H1 (cell line): ENCODE results near the gene ARHGAP15. TPM values are rescaled to one million over a fixed set of nuclear protein-coding genes. Genes with fewer than 3 reads are reported as not detected.

Source experiments
- CTCF ChIA-PET: fragments of 300-600 bp; sonication (Branson Sonifier 250); formaldehyde crosslinking; loops from one replicate; lab custom pipeline; 2021; ENCODE audit not compliant: partially characterized antibody; lab: Charles Lee
- POLR2A ChIA-PET: fragments of 300-600 bp; sonication (Branson Sonifier 250); formaldehyde crosslinking; loops from one replicate; lab custom pipeline; 2021; ENCODE audit warnings: inconsistent platforms; ENCODE audit not compliant: partially characterized antibody; lab: Charles Lee
- DNase-seq, 2 experiments: peaks; one replicate each; pipeline versions ENCODE4 v3.0.0 to v3.0.0-alpha.2; 2010 to 2022; ENCODE audit warnings: low spot score in 2 of 2, low read depth in 1 of 2, mixed read lengths in 1 of 2
- FAIRE-seq: peaks from 2 replicates; lab custom pipeline; 2011; peaks lifted over from hg19 to GRCh38; lab: Jason Lieb, UNC
- H2AFZ ChIP-seq: 2 replicates; pipeline ENCODE4 v1.8.1; 2012; ENCODE audit warnings: low read length, inconsistent platforms
- H2AK5ac ChIP-seq: 2 replicates; pipeline ENCODE4 v1.6.1; 2013; ENCODE audit warnings: low read depth, low read length
- H2BK120ac ChIP-seq: replicated peaks from 2 replicates; pipeline ENCODE3; 2013; ENCODE audit warnings: low read depth, low read length, inconsistent platforms
- H2BK12ac ChIP-seq: 2 replicates; pipeline ENCODE4 v1.6.1; 2013; ENCODE audit warnings: low read depth, low read length
- H2BK15ac ChIP-seq: 2 replicates; pipeline ENCODE4 v1.6.1; 2013; ENCODE audit warnings: low read length
- H2BK20ac ChIP-seq: 2 replicates; pipeline ENCODE4 v1.6.1; 2013; ENCODE audit warnings: low read length
- H2BK5ac ChIP-seq: 2 replicates; pipeline ENCODE4 v1.6.1; 2013; ENCODE audit warnings: low read depth, low read length
- H3K14ac ChIP-seq: 2 replicates; pipeline ENCODE4 v1.6.1; 2013; ENCODE audit warnings: inconsistent platforms; ENCODE audit not compliant: insufficient read length
- H3K18ac ChIP-seq: 2 replicates; pipeline ENCODE4 v1.6.1; 2013; ENCODE audit warnings: low read length; ENCODE audit errors: extremely low read depth
- H3K23ac ChIP-seq: 2 replicates; pipeline ENCODE4 v1.6.1; 2013; ENCODE audit warnings: inconsistent platforms; ENCODE audit not compliant: insufficient read length
- H3K23me2 ChIP-seq: 2 replicates; pipeline ENCODE4 v1.6.1; 2013; ENCODE audit warnings: low read depth, low read length
- H3K27ac ChIP-seq: 2 replicates; pipeline ENCODE4 v1.6.1; 2011; ENCODE audit warnings: low read depth, low read length, inconsistent platforms
- H3K27me3 ChIP-seq, 4 experiments: replicated peaks in 1 of 4; 1 replicate in 1 of 4; 2 replicates in 3 of 4; pipeline versions ENCODE4 v1.6.1 to v1.8.1; 2011 to 2013; ENCODE audit warnings: low read length in 3 of 4, mild to moderate bottlenecking in 3 of 4, inconsistent platforms in 2 of 4, mixed read lengths in 2 of 4, moderate library complexity in 1 of 4; ENCODE audit not compliant: control insufficient read depth in 3 of 4, insufficient read depth in 3 of 4; ENCODE audit errors: extremely low read depth in 1 of 4
- H3K36me3 ChIP-seq, 4 experiments: 2 replicates each; pipeline versions ENCODE4 v1.6.1 to v1.8.1; 2011 to 2013; ENCODE audit warnings: mild to moderate bottlenecking in 4 of 4, low read length in 3 of 4, moderate library complexity in 2 of 4, control low read depth in 1 of 4, inconsistent platforms in 1 of 4; ENCODE audit not compliant: insufficient read depth in 4 of 4, control insufficient read depth in 2 of 4
- H3K4ac ChIP-seq: replicated peaks from 2 replicates; pipeline ENCODE3; 2013; ENCODE audit warnings: low read length, low read depth, mixed read lengths, inconsistent platforms; ENCODE audit not compliant: insufficient read length
- H3K4me1 ChIP-seq, 4 experiments: replicated peaks in 1 of 4; 1 replicate in 1 of 4; 2 replicates in 3 of 4; pipeline versions ENCODE4 v1.6.1 to v1.8.1; 2011 to 2013; ENCODE audit warnings: low read length in 3 of 4, inconsistent platforms in 2 of 4, mixed read lengths in 1 of 4; ENCODE audit not compliant: insufficient read depth in 4 of 4, control insufficient read depth in 3 of 4
- H3K4me2 ChIP-seq, 2 experiments: 2 replicates each; pipeline versions ENCODE4 v1.6.1 to v1.8.1; 2011 to 2013; ENCODE audit warnings: low read depth in 2 of 2, low read length in 2 of 2, control low read depth in 1 of 2, inconsistent platforms in 1 of 2, mild to moderate bottlenecking in 1 of 2; ENCODE audit not compliant: insufficient read depth in 1 of 2
- H3K4me3 ChIP-seq, 4 experiments: fragments of 200-600, 300-600 bp in 1 of 4; sonication (generic), shearing (Covaris generic), sonication (Bioruptor Twin) in 1 of 4; 2 replicates each; pipeline versions ENCODE4 v1.5.1 to v1.8.1; 2011 to 2016; ENCODE audit warnings: low read length in 4 of 4, low read depth in 3 of 4, control low read depth in 2 of 4, inconsistent platforms in 2 of 4, mild to moderate bottlenecking in 2 of 4, mixed read lengths in 1 of 4, moderate library complexity in 1 of 4; ENCODE audit not compliant: insufficient read depth in 2 of 4; ENCODE audit errors: extremely low read depth in 1 of 4
- H3K56ac ChIP-seq: replicated peaks from 2 replicates; pipeline ENCODE3; 2013; ENCODE audit warnings: low read depth, mild to moderate bottlenecking, mixed read lengths, low read length, inconsistent platforms; ENCODE audit not compliant: insufficient read length
- H3K79me1 ChIP-seq: 2 replicates; pipeline ENCODE4 v1.6.1; 2013; ENCODE audit warnings: low read depth, low read length, control low read depth
- H3K79me2 ChIP-seq, 2 experiments: 2 replicates each; pipeline versions ENCODE4 v1.6.1 to v1.8.1; 2012 to 2013; ENCODE audit warnings: low read length in 2 of 2, mild to moderate bottlenecking in 2 of 2, inconsistent platforms in 1 of 2; ENCODE audit not compliant: insufficient read depth in 2 of 2, control insufficient read depth in 1 of 2
- H3K9ac ChIP-seq, 4 experiments: replicated peaks in 1 of 4; 1 replicate in 1 of 4; 2 replicates in 3 of 4; pipeline versions ENCODE4 v1.6.1 to v1.8.1; 2011 to 2013; ENCODE audit warnings: low read depth in 3 of 4, low read length in 3 of 4, control low read depth in 2 of 4, mild to moderate bottlenecking in 2 of 4, moderate library complexity in 2 of 4, inconsistent platforms in 1 of 4; ENCODE audit errors: extremely low read depth in 1 of 4
- H3K9me3 ChIP-seq, 2 experiments: 2 replicates each; pipeline versions ENCODE4 v1.6.1 to v1.8.1; 2012 to 2013; ENCODE audit warnings: mild to moderate bottlenecking in 2 of 2, moderate library complexity in 2 of 2, control low read depth in 1 of 2, inconsistent platforms in 1 of 2, low read depth in 1 of 2, low read length in 1 of 2, mixed read lengths in 1 of 2; ENCODE audit not compliant: insufficient read depth in 2 of 2
- H4K20me1 ChIP-seq, 2 experiments: replicated peaks in 1 of 2; 2 replicates each; pipeline versions ENCODE3 to v1.8.1; 2011 to 2013; ENCODE audit warnings: inconsistent platforms in 2 of 2, low read length in 2 of 2, mild to moderate bottlenecking in 1 of 2; ENCODE audit not compliant: insufficient read depth in 2 of 2, control insufficient read depth in 1 of 2
- H4K5ac ChIP-seq: 2 replicates; pipeline ENCODE4 v1.6.1; 2013; ENCODE audit warnings: low read length, low read depth, mixed read lengths, inconsistent platforms; ENCODE audit not compliant: insufficient read length
- H4K8ac ChIP-seq: 2 replicates; pipeline ENCODE4 v1.8.0; 2013; ENCODE audit warnings: mild to moderate bottlenecking, moderate library complexity, low read length, inconsistent platforms; ENCODE audit not compliant: insufficient read depth; ENCODE audit errors: extremely low read depth
- H4K91ac ChIP-seq: replicated peaks from 2 replicates; pipeline ENCODE3; 2013; ENCODE audit warnings: low read length, mixed read lengths, inconsistent platforms; ENCODE audit not compliant: insufficient read length
- CBX5 ChIP-seq: fragments of 300-800, 300-1000 bp; sonication (generic); IDR thresholded peaks from 2 replicates; pipeline ENCODE4 v1.7.1; 2016; ENCODE audit warnings: antibody characterized with exemption, low read length, low read depth
- CREB1 ChIP-seq: IDR thresholded peaks from 2 replicates; pipeline ENCODE4 v1.6.1; 2012; ENCODE audit warnings: inconsistent platforms
- EP300 ChIP-seq, 2 experiments: IDR thresholded peaks; 1 replicate in 1 of 2; 2 replicates in 1 of 2; pipeline ENCODE4 v1.6.1; 2011 to 2012; ENCODE audit warnings: low read depth in 2 of 2, low read length in 2 of 2, mild to moderate bottlenecking in 2 of 2, borderline replicate concordance in 1 of 2, inconsistent platforms in 1 of 2, moderate library complexity in 1 of 2
- HDAC6 ChIP-seq: IDR thresholded peaks from one replicate; pipeline ENCODE4 v1.7.1; 2012; ENCODE audit warnings: low read depth, mild to moderate bottlenecking, inconsistent platforms, low read length, moderate library complexity
- KDM1A ChIP-seq: fragments of 200-600, 300-600 bp; sonication (generic); IDR thresholded peaks from 2 replicates; pipeline ENCODE4 v1.7.1; 2016; ENCODE audit warnings: mild to moderate bottlenecking, low read length, borderline replicate concordance
- POLR2AphosphoS5 ChIP-seq: IDR thresholded peaks from 2 replicates; pipeline ENCODE4 v1.6.1; 2011; ENCODE audit warnings: low read depth, low read length
- RXRA ChIP-seq: IDR thresholded peaks from 2 replicates; pipeline ENCODE4 v1.6.1; 2011; ENCODE audit warnings: low read depth, mild to moderate bottlenecking, low read length, moderate library complexity; ENCODE audit not compliant: insufficient read depth
- TAF1 ChIP-seq: IDR thresholded peaks from 2 replicates; pipeline ENCODE4 v1.6.1; 2011; ENCODE audit warnings: mild to moderate bottlenecking, low read depth, low read length
- TBP ChIP-seq: IDR thresholded peaks from 2 replicates; pipeline ENCODE4 v1.6.1; 2011; ENCODE audit warnings: low read depth, low read length, improper control_type of control experiment
- ZNF274 ChIP-seq: IDR thresholded peaks from 2 replicates; pipeline ENCODE4 v1.7.0; 2012; ENCODE audit warnings: low read length, borderline replicate concordance; ENCODE audit errors: extremely low read depth
- WGBS, 2 experiments: shearing (Covaris generic) in 1 of 2; methylation state at CpG; one replicate each; pipeline versions ENCODE4 v1.1.6 to v1.1.7; 2013 to 2015; ENCODE audit warnings: low lambda C conversion rate in 2 of 2, mixed read lengths in 2 of 2, inconsistent platforms in 1 of 2, low coverage in 1 of 2, missing lambda C conversion rate in 1 of 2; ENCODE audit not compliant: insufficient replicate concordance in 2 of 2, insufficient coverage in 1 of 2, insufficient read length in 1 of 2; ENCODE audit errors: extremely low coverage in 1 of 2, missing lambda C conversion rate in 1 of 2; 5-methylcytosine and 5-hydroxymethylcytosine counted together
- polyA plus RNA-seq, 7 experiments: library from polyadenylated mRNA; depleted of rRNA in 3 of 7; stranded (reverse) in 5 of 7; unstranded in 2 of 7; fragments of >200 nt in 5 of 7; fragments of 200-250 nt in 2 of 7; gene quantifications; 1 replicate in 5 of 7; 2 replicates in 1 of 7; 4 replicates in 1 of 7; pipeline versions ENCODE4 v1.2.1 to v1.2.3, GENCODE V29; 2011 to 2013; ENCODE audit warnings: missing spikeins in 2 of 7, mixed read lengths in 2 of 7
- total RNA-seq: library from RNA; stranded (reverse); fragmentation: NEBNext Ultra II Directional; extraction: Animal tissue kit (Norgen Biotek cat#: 25700); gene quantifications from 2 replicates; pipeline ENCODE4 v1.2.1, GENCODE V29; 2021
- TF ChIP-seq, protein P1 (sequence below): IDR thresholded peaks from 2 replicates; pipeline ENCODE4 v1.6.1; 2011; ENCODE audit warnings: low read depth, mild to moderate bottlenecking, low read length; ENCODE audit not compliant: insufficient read depth
- TF ChIP-seq, protein P2 (sequence below): IDR thresholded peaks from 2 replicates; pipeline ENCODE4 v1.6.1; 2012; ENCODE audit warnings: inconsistent platforms

Gene ARHGAP15
- total and polyA plus RNA-seq, 2 of the 8 experiments (the other 6 are each of a cell fraction or from before 2014, with no cell fraction given): not detected

DNA sequence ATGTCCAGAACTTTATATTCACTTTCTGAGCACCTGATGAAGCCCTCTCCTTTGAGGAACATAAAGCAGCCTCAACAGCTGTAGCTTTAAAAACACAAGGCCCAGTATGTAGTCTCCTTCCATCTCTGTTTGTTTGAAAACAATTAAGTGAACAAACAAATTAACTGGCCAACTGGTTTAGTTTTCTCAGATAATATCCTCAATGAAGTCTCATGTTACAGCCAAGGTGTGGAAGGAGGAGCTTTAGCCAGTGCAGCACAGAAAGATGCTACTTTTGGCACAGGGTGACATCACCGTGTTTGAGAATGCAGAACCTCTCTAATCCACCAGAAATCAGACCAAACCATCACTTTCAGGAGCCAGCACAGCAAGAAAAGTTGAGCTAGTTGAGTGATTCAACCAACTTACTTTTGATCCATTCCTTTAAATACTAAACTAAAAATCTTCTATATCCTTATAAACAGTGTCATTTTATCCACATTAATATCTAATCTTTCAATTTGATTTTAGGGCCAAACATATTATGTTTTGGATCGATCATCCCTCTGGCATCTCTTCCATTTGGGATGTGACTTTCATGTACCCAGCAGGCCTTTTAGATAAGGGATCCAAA, 488.7 kb downstream of the ARHGAP15 start:
- Histone ChIP-seq H3K79me1 (no peaks in the 10 kb centered on the region), H2AK5ac (no peak overlapping the region), H3K9me3 (no peaks in the 10 kb centered on the region), H2BK20ac (no peak overlapping the region), H3K23me2 (no peaks in the 10 kb centered on the region), H4K5ac (no peak overlapping the region), H3K27ac (no peak overlapping the region), H3K4ac (no peak overlapping the region), H3K14ac (no peak overlapping the region), H2BK5ac (no peak overlapping the region), H3K4me2 (no peak overlapping the region), H2AFZ (no peak overlapping the region), H3K56ac (no peak overlapping the region), H4K8ac (no peak overlapping the region), H2BK15ac (no peak overlapping the region), H3K23ac (no peak overlapping the region), H3K9ac (no peak overlapping the region), H3K18ac (no peak overlapping the region), H3K27me3 (no peaks in the 10 kb centered on the region), H3K4me1 (no peaks in the 10 kb centered on the region), H3K79me2 (no peaks in the 10 kb centered on the region), H3K36me3 (no peaks in the 10 kb centered on the region), H3K4me3 (no peak overlapping the region), H4K91ac (no peak overlapping the region), H2BK12ac (no peak overlapping the region), H2BK120ac (no peak overlapping the region), H4K20me1 (no peaks in the 10 kb centered on the region)
- no peak for DNase-seq
- WGBS, 2 experiments: 94% methylated on average over 2 of the region's 2 CpGs; no CpG with 5 or more reads in 1 of the 2 experiments
- ChIA-PET CTCF (interaction anchor here (1.0 to 1.4 kb wide), 2 partner anchors 9 to 14 kb away, joined by 3 read pairs; no protein-coding TSS in a partner anchor), POLR2A (no interaction called here)
- TF ChIP-seq, protein P1, sequence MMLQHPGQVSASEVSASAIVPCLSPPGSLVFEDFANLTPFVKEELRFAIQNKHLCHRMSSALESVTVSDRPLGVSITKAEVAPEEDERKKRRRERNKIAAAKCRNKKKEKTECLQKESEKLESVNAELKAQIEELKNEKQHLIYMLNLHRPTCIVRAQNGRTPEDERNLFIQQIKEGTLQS: no peak
- no peak for TF ChIP-seq RXRA
- no peak for TF ChIP-seq EP300 (IDR thresholded peaks at IDR 0.05; ENCODE audit: borderline replicate concordance in 1 of 2, low read depth in 2 of 2, low read length in 2 of 2)
- TF ChIP-seq HDAC6: no peak
- no peak for TF ChIP-seq KDM1A
- no peak for TF ChIP-seq POLR2AphosphoS5
- no peak for TF ChIP-seq CREB1
- no peak for TF ChIP-seq ZNF274
- TF ChIP-seq TAF1: no peak
- TF ChIP-seq, protein P2, sequence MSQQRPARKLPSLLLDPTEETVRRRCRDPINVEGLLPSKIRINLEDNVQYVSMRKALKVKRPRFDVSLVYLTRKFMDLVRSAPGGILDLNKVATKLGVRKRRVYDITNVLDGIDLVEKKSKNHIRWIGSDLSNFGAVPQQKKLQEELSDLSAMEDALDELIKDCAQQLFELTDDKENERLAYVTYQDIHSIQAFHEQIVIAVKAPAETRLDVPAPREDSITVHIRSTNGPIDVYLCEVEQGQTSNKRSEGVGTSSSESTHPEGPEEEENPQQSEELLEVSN: no peak
- no peak for TF ChIP-seq CBX5
- no peak for TF ChIP-seq TBP
- FAIRE-seq: no peak
